Panc1 (cell line): ENCODE data around the gene SPACA7. TPM values are rescaled to one million over a fixed set of nuclear protein-coding genes. Genes with fewer than 3 reads are reported as not detected.

ENCODE experiments used
- ATAC-seq: fragments of 200-7000 bp; cut with Tn5 transposase; 2 replicates; pipeline ENCODE4 v1.9.1; 2020; ENCODE audit warnings: mild to moderate bottlenecking, moderate library complexity
- BruUV-seq: library from RNA; stranded (reverse); fragments of 400-500 nt; replicated peaks from 2 replicates; lab custom pipeline; 2021; lab: Mats Ljungman, UMichigan
- CTCF ChIA-PET: fragments of 300-600 bp; sonication (Branson Sonifier 250); formaldehyde crosslinking; loops from one replicate; lab custom pipeline; 2022; ENCODE audit warnings: antibody characterized with exemption; lab: Charles Lee
- POLR2A ChIA-PET: fragments of 300-600 bp; sonication (Branson Sonifier 250); formaldehyde crosslinking; loops from one replicate; lab custom pipeline; 2022; ENCODE audit warnings: antibody characterized with exemption; lab: Charles Lee
- DNase-seq: peaks from one replicate; pipeline ENCODE4 v3.0.0-alpha.2; 2010; ENCODE audit warnings: low read depth, low spot score
- H3K27ac ChIP-seq: 2 replicates; pipeline ENCODE4 v1.5.1; 2011; ENCODE audit warnings: mild to moderate bottlenecking, low read length, inconsistent platforms
- H3K27me3 ChIP-seq: fragments of 200-500 bp; sonication (Bioruptor generic); 2 replicates; pipeline ENCODE4 v1.6.0; 2014; ENCODE audit warnings: low read length, inconsistent platforms; ENCODE audit not compliant: control insufficient read depth, insufficient read depth
- H3K36me3 ChIP-seq: fragments of 200-500 bp; sonication (Bioruptor generic); 2 replicates; pipeline ENCODE4 v1.5.1; 2014; ENCODE audit warnings: inconsistent platforms, mild to moderate bottlenecking, low read length, moderate library complexity; ENCODE audit not compliant: control insufficient read depth, insufficient read depth
- H3K4me1 ChIP-seq: 2 replicates; pipeline ENCODE4 v1.5.1; 2011; ENCODE audit warnings: inconsistent platforms, mild to moderate bottlenecking, low read length, moderate library complexity; ENCODE audit not compliant: control insufficient read depth, insufficient read depth
- H3K4me3 ChIP-seq, 2 experiments: 2 replicates each; pipeline ENCODE4 v1.5.1; 2011 to 2012; ENCODE audit warnings: low read depth in 2 of 2, low read length in 2 of 2, mild to moderate bottlenecking in 2 of 2, inconsistent platforms in 1 of 2, moderate library complexity in 1 of 2
- H3K9me3 ChIP-seq: fragments of 200-500 bp; sonication (Bioruptor generic); 2 replicates; pipeline ENCODE4 v1.5.1; 2014; ENCODE audit warnings: low read depth, mild to moderate bottlenecking, inconsistent platforms, low read length, moderate library complexity; ENCODE audit not compliant: control insufficient read depth, insufficient read depth
- CTCF ChIP-seq: fragments of 450-650 bp; IDR thresholded peaks from 2 replicates; pipeline ENCODE4 v1.5.1; 2017; ENCODE audit warnings: mild to moderate bottlenecking
- POLR2AphosphoS5 ChIP-seq: IDR thresholded peaks from 2 replicates; pipeline ENCODE4 v1.6.1; 2012; ENCODE audit warnings: mild to moderate bottlenecking, low read depth, low read length, moderate library complexity
- SIN3A ChIP-seq: IDR thresholded peaks from 2 replicates; pipeline ENCODE4 v1.6.1; 2012; ENCODE audit warnings: low read depth, mild to moderate bottlenecking, low read length, moderate library complexity, borderline replicate concordance; ENCODE audit not compliant: insufficient read depth
- TCF7L2 ChIP-seq: IDR thresholded peaks from 2 replicates; pipeline ENCODE4 v1.6.1; 2011; ENCODE audit warnings: mild to moderate bottlenecking, low read depth, low read length, inconsistent platforms
- in situ Hi-C: cut with HindIII; loops from 2 replicates; pipeline ENCODE4 v1.10.0; 2016; ENCODE audit warnings: low sequenced_read_pairs, low pct_unique_long_range_greater_than_20kb
- intact Hi-C: fragments of 100-400 bp; cut with micrococcal nuclease; formaldehyde crosslinking; loops from one replicate; pipeline ENCODE4 v1.10.0; 2022; ENCODE audit not compliant: unreplicated experiment
- total RNA-seq: library from RNA; stranded (reverse); gene quantifications from one replicate; pipeline ENCODE4 v1.2.1, GENCODE V29; 2021; ENCODE audit not compliant: unreplicated experiment
- TF ChIP-seq, protein P1 (sequence below), 2 experiments: IDR thresholded peaks; 2 replicates each; pipeline ENCODE4 v1.6.1; 2011 to 2012; ENCODE audit warnings: low read depth in 2 of 2, control low read depth in 1 of 2, low read length in 1 of 2, mild to moderate bottlenecking in 1 of 2, moderate library complexity in 1 of 2; ENCODE audit not compliant: insufficient read depth in 1 of 2

Gene SPACA7
- total RNA-seq, 1 experiment from 2014 or later: not detected

DNA sequence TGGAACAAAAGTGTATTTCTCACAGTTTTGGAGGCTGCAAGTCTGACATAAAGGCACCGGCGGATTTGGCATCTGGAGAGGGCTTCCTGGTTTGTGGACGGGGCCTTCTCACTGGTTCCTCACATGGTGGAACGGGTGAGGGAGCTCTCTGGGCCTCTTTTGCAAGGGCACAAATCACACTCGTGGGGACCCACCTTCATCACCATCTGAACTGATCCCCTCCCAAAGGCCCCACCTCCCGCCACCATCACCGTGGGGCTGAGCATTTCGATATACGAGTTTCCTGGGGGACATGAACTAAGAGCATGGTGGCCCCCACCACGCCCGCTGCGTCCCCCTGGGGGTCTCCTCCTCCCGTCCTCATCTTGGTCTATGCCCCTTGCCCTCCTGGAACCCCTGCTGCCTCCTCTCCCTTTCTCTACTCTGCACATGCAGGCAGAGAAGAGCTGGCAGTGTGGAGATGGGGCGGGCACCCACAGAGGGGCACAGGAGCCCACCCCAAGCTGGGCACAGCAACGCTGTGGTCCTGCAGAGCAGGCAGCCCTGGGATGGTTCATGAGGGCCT lies 20.8 kb upstream of the SPACA7 start:
- Histone ChIP-seq H3K4me1 (no peaks in the 10 kb centered on the region), H3K4me3 (no peak overlapping the region), H3K9me3 (no peaks in the 10 kb centered on the region), H3K27me3 (no peaks in the 10 kb centered on the region), H3K27ac (no peak overlapping the region), H3K36me3 (no peaks in the 10 kb centered on the region)
- TF ChIP-seq, protein P1, sequence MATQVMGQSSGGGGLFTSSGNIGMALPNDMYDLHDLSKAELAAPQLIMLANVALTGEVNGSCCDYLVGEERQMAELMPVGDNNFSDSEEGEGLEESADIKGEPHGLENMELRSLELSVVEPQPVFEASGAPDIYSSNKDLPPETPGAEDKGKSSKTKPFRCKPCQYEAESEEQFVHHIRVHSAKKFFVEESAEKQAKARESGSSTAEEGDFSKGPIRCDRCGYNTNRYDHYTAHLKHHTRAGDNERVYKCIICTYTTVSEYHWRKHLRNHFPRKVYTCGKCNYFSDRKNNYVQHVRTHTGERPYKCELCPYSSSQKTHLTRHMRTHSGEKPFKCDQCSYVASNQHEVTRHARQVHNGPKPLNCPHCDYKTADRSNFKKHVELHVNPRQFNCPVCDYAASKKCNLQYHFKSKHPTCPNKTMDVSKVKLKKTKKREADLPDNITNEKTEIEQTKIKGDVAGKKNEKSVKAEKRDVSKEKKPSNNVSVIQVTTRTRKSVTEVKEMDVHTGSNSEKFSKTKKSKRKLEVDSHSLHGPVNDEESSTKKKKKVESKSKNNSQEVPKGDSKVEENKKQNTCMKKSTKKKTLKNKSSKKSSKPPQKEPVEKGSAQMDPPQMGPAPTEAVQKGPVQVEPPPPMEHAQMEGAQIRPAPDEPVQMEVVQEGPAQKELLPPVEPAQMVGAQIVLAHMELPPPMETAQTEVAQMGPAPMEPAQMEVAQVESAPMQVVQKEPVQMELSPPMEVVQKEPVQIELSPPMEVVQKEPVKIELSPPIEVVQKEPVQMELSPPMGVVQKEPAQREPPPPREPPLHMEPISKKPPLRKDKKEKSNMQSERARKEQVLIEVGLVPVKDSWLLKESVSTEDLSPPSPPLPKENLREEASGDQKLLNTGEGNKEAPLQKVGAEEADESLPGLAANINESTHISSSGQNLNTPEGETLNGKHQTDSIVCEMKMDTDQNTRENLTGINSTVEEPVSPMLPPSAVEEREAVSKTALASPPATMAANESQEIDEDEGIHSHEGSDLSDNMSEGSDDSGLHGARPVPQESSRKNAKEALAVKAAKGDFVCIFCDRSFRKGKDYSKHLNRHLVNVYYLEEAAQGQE (IDR thresholded peaks at IDR 0.05; ENCODE audit: insufficient read depth in 1 of 2, low read depth in 2 of 2, low read length in 1 of 2): no peak
- TF ChIP-seq TCF7L2 (no peak), CTCF (no peak), SIN3A (no peak), POLR2AphosphoS5 (no peak)
- intact Hi-C loops: loop anchor here (10.0 kb wide), 1 partner anchor 89 kb away; no protein-coding TSS in a partner anchor
- ChIA-PET CTCF (no interaction called here), POLR2A (interaction anchor here (0.6 kb wide), 1 partner anchor 222 kb away, joined by 3 read pairs; no protein-coding TSS in a partner anchor)
- DNase-seq (no peak), ATAC-seq (no peak)
- in situ Hi-C loops: no loop called here
- no TSS peak for BruUV-seq

GRCh38 chr13:112356190-112356589 lies 20.0 kb upstream of the SPACA7 start:
- no TSS peak for BruUV-seq
- CTCF ChIA-PET: no interaction called here
- POLR2A ChIA-PET: no interaction called here
- DNase-seq (no peak), ATAC-seq (no peak)
- H3K4me3 ChIP-seq: no peak overlapping the region
- H3K27me3 ChIP-seq: no peaks in the 10 kb centered on the region
- H3K9me3 ChIP-seq: no peaks in the 10 kb centered on the region
- intact Hi-C loops (loop anchor here (10.0 kb wide), 1 partner anchor 89 kb away; no protein-coding TSS in a partner anchor), in situ Hi-C loops (no loop called here)
- TF ChIP-seq CTCF: no peak
- TF ChIP-seq, protein P1 (IDR thresholded peaks at IDR 0.05; ENCODE audit: insufficient read depth in 1 of 2, low read depth in 2 of 2, low read length in 1 of 2): no peak
- TF ChIP-seq POLR2AphosphoS5: no peak
- no peak for TF ChIP-seq SIN3A
- TF ChIP-seq TCF7L2: no peak
- H3K36me3 ChIP-seq: no peaks in the 10 kb centered on the region
- no peaks in the 10 kb centered on the region for H3K4me1 ChIP-seq
- H3K27ac ChIP-seq: no peak overlapping the region
